NCI-H524 (cell line): Measurements from ENCODE around the gene ITGA8.
"Not testable (repeated sequence)": the region's sequence is repeated elsewhere in the genome, so short reads cannot be mapped to it uniquely, and the experiment has no call there.

Experiments used
- DNase-seq, 2 experiments: peaks; one replicate each; lab custom pipeline; 2025; lab: John Stamatoyannopoulos, UW

Gene ITGA8

GRCh38 chr10:15550950-15551349 is 168.8 kb downstream of the ITGA8 start:
- peak in 1 of 2 experiments; percentile 25 for DNase-seq

GRCh38 chr10:15548331-15548730 is 171.4 kb downstream of the ITGA8 start:
- DNase-seq, result no peak

- DNase-seq, result no peak
Observed at GRCh38 chr10:15546606-15547005, 173.1 kb downstream of the ITGA8 start.

GRCh38 chr10:15545884-15546283 is 173.8 kb downstream of the ITGA8 start:
- DNase-seq, result no peak

- no peak for DNase-seq
Observed at GRCh38 chr10:15545266-15545665, 174.5 kb downstream of the ITGA8 start.

GRCh38 chr10:15543994-15544393 is 175.7 kb downstream of the ITGA8 start:
- DNase-seq, result no peak

GRCh38 chr10:15542817-15543216 is 176.9 kb downstream of the ITGA8 start:
- no peak for DNase-seq

GRCh38 chr10:15541376-15541775 is 178.3 kb downstream of the ITGA8 start:
- no peak for DNase-seq

- DNase-seq, result no peak
Observed at GRCh38 chr10:15540727-15541126, 179.0 kb downstream of the ITGA8 start.

GRCh38 chr10:15539262-15539661 is 180.5 kb downstream of the ITGA8 start:
- no peak for DNase-seq

- DNase-seq, result not testable (repeated sequence)
Observed at GRCh38 chr10:15534928-15535538, 184.7 kb downstream of the ITGA8 start.

- no peak for DNase-seq
Observed at GRCh38 chr10:15531927-15532722, 187.6 kb downstream of the ITGA8 start.

GRCh38 chr10:15528859-15529239 is 190.9 kb downstream of the ITGA8 start:
- DNase-seq, result no peak

- no peak for DNase-seq
Observed at GRCh38 chr10:15526754-15527153, 193.0 kb downstream of the ITGA8 start.

- DNase-seq, result no peak
Observed at GRCh38 chr10:15521328-15521903, 198.3 kb downstream of the ITGA8 start.

GRCh38 chr10:15518250-15518649 is 201.5 kb downstream of the ITGA8 start:
- no peak for DNase-seq

GRCh38 chr10:15516256-15517085 is 203.3 kb downstream of the ITGA8 start:
- no peak for DNase-seq

GRCh38 chr10:15515202-15515601 is 204.5 kb downstream of the ITGA8 start:
- DNase-seq, result no peak

- no peak for DNase-seq
Observed at GRCh38 chr10:15510963-15511362, 208.8 kb downstream of the ITGA8 start.

- no peak for DNase-seq
Observed at GRCh38 chr10:15505329-15505728, 214.4 kb downstream of the ITGA8 start.

- no peak for DNase-seq
Observed at GRCh38 chr10:15504101-15504840, 215.5 kb downstream of the ITGA8 start.
